Mammary epithelial cell (primary cell): ENCODE measurements around the gene SPN.
"Not testable (repeated sequence)": the region's sequence is repeated elsewhere in the genome, so short reads cannot be mapped to it uniquely, and the experiment has no call there.

ENCODE experiments used
- CTCF ChIP-seq, 2 donors: IDR thresholded peaks in 1 of 2; conservative IDR thresholded peaks in 1 of 2; 2 replicates each; pipeline ENCODE4 v1.5.1; 2011 to 2012; ENCODE audit warnings: inconsistent platforms in 2 of 2, low read length in 2 of 2, mild to moderate bottlenecking in 2 of 2, control low read depth in 1 of 2, low read depth in 1 of 2; ENCODE audit not compliant: insufficient read depth in 1 of 2; ENCODE audit errors: extremely low read depth in 1 of 2
- EZH2 ChIP-seq: IDR thresholded peaks from 2 replicates; pipeline ENCODE4 v1.6.1; 2012; ENCODE audit warnings: low read length, inconsistent platforms, borderline replicate concordance

- TF ChIP-seq EZH2; CTCF (conservative IDR thresholded peaks at IDR 0.05 in 1 of 2, IDR thresholded peaks at IDR 0.05 in 1 of 2; ENCODE audit: extremely low read depth in 1 of 2, insufficient read depth in 1 of 2, low read depth in 1 of 2, low read length in 2 of 2): not testable (repeated sequence)
Measured at GRCh38 chr16:29692606-29693005, 29.6 kb downstream of the SPN start.
